HepG2 (cell line): ENCODE measurements around the gene UBE4A. TPM values are rescaled to one million over a fixed set of nuclear protein-coding genes. Genes with fewer than 3 reads are reported as not detected.

Source experiments
- ATAC-seq: fragments of 200-7000 bp; cut with Tn5 transposase; 3 replicates; pipeline ENCODE4 v1.9.1; 2020; ENCODE audit warnings: mild to moderate bottlenecking, moderate library complexity
- BruUV-seq: library from RNA; stranded (reverse); fragments of 400-500 nt; replicated peaks from 2 replicates; lab custom pipeline; 2021; lab: Mats Ljungman, UMichigan
- CTCF ChIA-PET: fragments of 300-600 bp; formaldehyde crosslinking; extraction: SDS; loops from one replicate; lab custom pipeline; 2021; ENCODE audit warnings: low total read pairs, inconsistent platforms, low intra/inter-chr PET ratio; lab: Yijun Ruan, JAX
- POLR2A ChIA-PET: fragments of 350-600 bp; sonication (Branson Sonifier 250); formaldehyde crosslinking; loops from one replicate; lab custom pipeline; 2020; ENCODE audit warnings: antibody characterized with exemption, inconsistent platforms; lab: Yijun Ruan, JAX
- DNase-seq: peaks from one replicate; pipeline ENCODE4 v3.0.0-alpha.2; 2015; ENCODE audit warnings: low spot score
- FAIRE-seq: peaks from 3 replicates; lab custom pipeline; 2011; peaks lifted over from hg19 to GRCh38; lab: Jason Lieb, UNC
- H2AFZ ChIP-seq: one replicate; pipeline ENCODE4 v1.6.1; 2011; ENCODE audit warnings: low read length, inconsistent platforms
- H3K27ac ChIP-seq: fragments of 300-600 bp; 3 replicates; pipeline ENCODE4 v1.8.0; 2011; ENCODE audit warnings: mixed run types, mild to moderate bottlenecking, mixed read lengths, low read length, inconsistent platforms; ENCODE audit not compliant: insufficient read depth; ENCODE audit errors: extremely low read length
- H3K27me3 ChIP-seq, 2 experiments: fragments of 200-600 bp in 1 of 2; 2 replicates in 1 of 2; 3 replicates in 1 of 2; pipeline versions ENCODE4 v1.6.0 to v1.8.0; 2011; ENCODE audit warnings: low read length in 2 of 2, mild to moderate bottlenecking in 2 of 2, moderate library complexity in 2 of 2, inconsistent platforms in 1 of 2; ENCODE audit not compliant: insufficient read depth in 2 of 2, control insufficient read depth in 1 of 2
- H3K36me3 ChIP-seq, 2 experiments: fragments of 200-600 bp in 1 of 2; replicated peaks in 1 of 2; 2 replicates in 1 of 2; 3 replicates in 1 of 2; pipeline versions ENCODE4 v1.5.1 to v1.8.0; 2011; ENCODE audit warnings: low read length in 2 of 2, inconsistent platforms in 1 of 2; ENCODE audit not compliant: insufficient read depth in 2 of 2, control insufficient read depth in 1 of 2
- H3K4me1 ChIP-seq: 2 replicates; pipeline ENCODE4 v1.5.1; 2012; ENCODE audit warnings: low read length, inconsistent platforms; ENCODE audit not compliant: insufficient read depth
- H3K4me2 ChIP-seq: 2 replicates; pipeline ENCODE4 v1.6.0; 2011; ENCODE audit warnings: low read depth, low read length, inconsistent platforms
- H3K4me3 ChIP-seq, 3 experiments: fragments of 200-600 bp in 1 of 3; sonication (generic), shearing (Covaris generic) in 1 of 3; replicated peaks in 1 of 3; 2 replicates each; pipeline ENCODE4 v1.5.1; 2011 to 2016; ENCODE audit warnings: low read length in 3 of 3, inconsistent platforms in 2 of 3, low read depth in 2 of 3, mild to moderate bottlenecking in 2 of 3, control low read depth in 1 of 3, mixed read lengths in 1 of 3; ENCODE audit not compliant: insufficient read depth in 1 of 3
- H3K79me2 ChIP-seq: one replicate; pipeline ENCODE4 v1.6.1; 2011; ENCODE audit warnings: low read length, inconsistent platforms; ENCODE audit not compliant: insufficient read depth
- H3K9ac ChIP-seq: 2 replicates; pipeline ENCODE4 v1.6.0; 2011; ENCODE audit warnings: mild to moderate bottlenecking, low read depth, low read length, inconsistent platforms; ENCODE audit not compliant: insufficient read depth
- H3K9me3 ChIP-seq: 2 replicates; pipeline ENCODE4 v1.5.1; 2012; ENCODE audit warnings: mild to moderate bottlenecking, low read length
- H4K20me1 ChIP-seq: 2 replicates; pipeline ENCODE4 v1.6.0; 2011; ENCODE audit warnings: inconsistent platforms, mild to moderate bottlenecking, low read length, moderate library complexity; ENCODE audit not compliant: insufficient read depth
- AGO1 ChIP-seq: fragments of 200-400 bp; formaldehyde crosslinking; IDR thresholded peaks from 2 replicates; pipeline ENCODE4 v1.6.1; 2017; ENCODE audit warnings: mild to moderate bottlenecking, low read depth, low read length, moderate library complexity; ENCODE audit not compliant: poor library complexity, severe bottlenecking
- ARNT2 ChIP-seq: sonication (generic); formaldehyde crosslinking; IDR thresholded peaks from 2 replicates; pipeline ENCODE4 v1.8.0; 2022; ENCODE audit warnings: mild to moderate bottlenecking, low read depth, missing genetic modification reagents, moderate library complexity
- EHMT2 ChIP-seq: fragments of 200-600 bp; sonication (generic); IDR thresholded peaks from 2 replicates; pipeline ENCODE4 v1.7.0; 2017; ENCODE audit warnings: antibody characterized with exemption, low read depth, low read length, borderline replicate concordance
- FOXM1 ChIP-seq: sonication (generic); formaldehyde crosslinking; IDR thresholded peaks from 2 replicates; pipeline ENCODE4 v1.5.0; 2020; ENCODE audit warnings: missing genetic modification reagents
- HNRNPL ChIP-seq: fragments of 200-400 bp; formaldehyde crosslinking; IDR thresholded peaks from 2 replicates; pipeline ENCODE4 v1.6.1; 2017; ENCODE audit warnings: mild to moderate bottlenecking, low read depth, low read length
- MZF1 ChIP-seq: sonication (generic); formaldehyde crosslinking; IDR thresholded peaks from 2 replicates; pipeline ENCODE4 v1.8.1; 2023; ENCODE audit warnings: mild to moderate bottlenecking, missing genetic modification reagents, borderline replicate concordance
- PHF21A ChIP-seq: sonication (generic); formaldehyde crosslinking; IDR thresholded peaks from 2 replicates; pipeline ENCODE4 v1.5.0; 2020; ENCODE audit warnings: mild to moderate bottlenecking, missing genetic modification reagents
- TBL1XR1 ChIP-seq: fragments of 150-350 bp; IDR thresholded peaks from 2 replicates; pipeline ENCODE4 v1.6.1; 2014; ENCODE audit warnings: borderline replicate concordance, low read length; ENCODE audit not compliant: partially characterized antibody
- TBX2 ChIP-seq: sonication (generic); formaldehyde crosslinking; IDR thresholded peaks from 2 replicates; pipeline ENCODE4 v1.5.0; 2020; ENCODE audit warnings: missing genetic modification reagents, mild to moderate bottlenecking, borderline replicate concordance
- TOE1 ChIP-seq: sonication (generic); formaldehyde crosslinking; IDR thresholded peaks from 2 replicates; pipeline ENCODE4 v1.4.0; 2020; ENCODE audit warnings: mild to moderate bottlenecking, missing genetic modification reagents
- TRIM22 ChIP-seq: fragments of 450-650 bp; IDR thresholded peaks from 2 replicates; pipeline ENCODE4 v1.6.1; 2017
- ZBTB38 ChIP-seq: sonication (generic); formaldehyde crosslinking; IDR thresholded peaks from 2 replicates; pipeline ENCODE4 v1.5.1; 2020; ENCODE audit warnings: mild to moderate bottlenecking, missing genetic modification reagents
- ZNF354B ChIP-seq: sonication (generic); formaldehyde crosslinking; IDR thresholded peaks from 2 replicates; pipeline ENCODE4 v1.8.0; 2022; ENCODE audit warnings: mild to moderate bottlenecking, missing genetic modification reagents
- WGBS: methylation state at CpG from one replicate; pipeline ENCODE4 v1.1.6; 2017; ENCODE audit warnings: low lambda C conversion rate; 5-methylcytosine and 5-hydroxymethylcytosine counted together
- in situ Hi-C: cut with HindIII; loops from 2 replicates; pipeline ENCODE4 v1.10.0; 2017; ENCODE audit warnings: low pct_unique_long_range_greater_than_20kb; ENCODE audit not compliant: extremely low pct_ligation_motif_present
- intact Hi-C: fragments of 100-400 bp; cut with micrococcal nuclease; formaldehyde crosslinking; loops from one replicate; pipeline ENCODE4 v1.10.0; 2022; ENCODE audit not compliant: unreplicated experiment
- polyA plus RNA-seq, 8 experiments: library from polyadenylated mRNA; depleted of rRNA in 3 of 8; stranded (reverse) in 7 of 8; unstranded in 1 of 8; fragments of >200 nt; fragmentation: Illumina TruSeq in 4 of 8; extraction: Trizol in 4 of 8; gene quantifications; 2 replicates each; pipeline versions ENCODE4 v1.2.1 to v1.2.3, GENCODE V29; 2011 to 2016; ENCODE audit warnings: low read depth in 4 of 8, missing spikeins in 1 of 8, mixed read lengths in 1 of 8; ENCODE audit not compliant: insufficient read depth in 1 of 8
- total RNA-seq, 5 experiments: library from RNA; depleted of rRNA; stranded (reverse); fragments of >200 nt; fragmentation: Illumina TruSeq; extraction: Trizol; gene quantifications; 2 replicates each; pipeline ENCODE4 v1.2.3, GENCODE V29; 2016; ENCODE audit warnings: low read depth in 1 of 5

Gene UBE4A
- total and polyA plus RNA-seq, 2 of the 13 experiments (the other 11 are each of a cell fraction or from before 2014, with no cell fraction given), result 15.1 to 32.7 TPM

- DNase-seq (no peak), FAIRE-seq (no peak), ATAC-seq (no peak)
- intact Hi-C loops, result no loop called here
- H3K27ac ChIP-seq, result no peak overlapping the region
- no peaks in the 10 kb centered on the region for H3K9me3 ChIP-seq
- CTCF ChIA-PET, result no interaction called here
- H3K4me3 ChIP-seq, result no peak overlapping the region
- H4K20me1 ChIP-seq, result no peaks in the 10 kb centered on the region
- H2AFZ ChIP-seq, result no peak overlapping the region
- H3K4me2 ChIP-seq, result no peak overlapping the region
- POLR2A ChIA-PET, result no interaction called here
- H3K79me2 ChIP-seq, result no peaks in the 10 kb centered on the region
- H3K4me1 ChIP-seq, result no peaks in the 10 kb centered on the region
- in situ Hi-C loops, result no loop called here
- peaks cover 23 to 74% of the 10 kb centered on the region in 2 experiments for H3K36me3 ChIP-seq
- no peak overlapping the region for H3K9ac ChIP-seq
- BruUV-seq, result no TSS peak
- no peak for TF ChIP-seq HNRNPL
- 95% methylated on average over 4 of the region's 4 CpGs for WGBS
- H3K27me3 ChIP-seq, result no peaks in the 10 kb centered on the region
Observed at GRCh38 chr11:118379497-118379896, 20.1 kb downstream of the UBE4A start.

GRCh38 chr11:118380571-118380970 lies 21.2 kb downstream of the UBE4A start:
- no peaks in the 10 kb centered on the region for H3K9me3 ChIP-seq
- TF ChIP-seq PHF21A (CRISPR knock-in tag), result no peak
- TF ChIP-seq ARNT2 (CRISPR knock-in tag), result no peak
- no peak for TF ChIP-seq EHMT2
- TF ChIP-seq ZBTB38, result no peak
- TF ChIP-seq TOE1, result no peak
- TF ChIP-seq MZF1 (CRISPR knock-in tag), result no peak
- no peak for TF ChIP-seq ZNF354B (CRISPR knock-in tag)
- no peak for TF ChIP-seq TBX2
- no peak for TF ChIP-seq TRIM22
- no peak for TF ChIP-seq AGO1
- no peak for TF ChIP-seq TBL1XR1
- no peak for TF ChIP-seq FOXM1 (CRISPR knock-in tag)
- H3K4me2 ChIP-seq, result no peak overlapping the region
- H2AFZ ChIP-seq, result no peak overlapping the region
- in situ Hi-C loops, result loop anchor here (10.0 kb wide), 1 partner anchor 114 kb away; no protein-coding TSS in a partner anchor
- no peaks in the 10 kb centered on the region for H3K27me3 ChIP-seq
- H4K20me1 ChIP-seq, result no peaks in the 10 kb centered on the region
- no peak for ATAC-seq
- ChIA-PET CTCF (no interaction called here), POLR2A (no interaction called here)
- H3K4me3 ChIP-seq, result no peak overlapping the region
- BruUV-seq, result no TSS peak
- no peak for FAIRE-seq
- no peak for DNase-seq
- H3K4me1 ChIP-seq, result no peaks in the 10 kb centered on the region
- intact Hi-C loops, result no loop called here
- no peak overlapping the region for H3K27ac ChIP-seq
- H3K9ac ChIP-seq, result no peak overlapping the region
- peaks cover 23 to 78% of the 10 kb centered on the region in 2 experiments for H3K36me3 ChIP-seq
- H3K79me2 ChIP-seq, result no peaks in the 10 kb centered on the region
